B cell (primary cell): ENCODE measurements around the gene GPATCH1. TPM values are rescaled to one million over a fixed set of nuclear protein-coding genes. Genes with fewer than 3 reads are reported as not detected.

Experiments
- ATAC-seq: fragments of 200-7000 bp; cut with Tn5 transposase; one replicate; pipeline ENCODE4 v1.10.0; 2021; ENCODE audit warnings: low read depth, mild to moderate bottlenecking, moderate number of reproducible peaks, moderate library complexity
- CTCF ChIA-PET: fragments of 350-600 bp; sonication (Branson Sonifier 250); formaldehyde crosslinking; loops from one replicate; lab custom pipeline; 2021; ENCODE audit warnings: antibody characterized with exemption, inconsistent platforms; lab: Charles Lee
- POLR2A ChIA-PET: fragments of 350-600 bp; sonication (Branson Sonifier 250); formaldehyde crosslinking; loops from one replicate; lab custom pipeline; 2021; ENCODE audit warnings: antibody characterized with exemption; lab: Charles Lee
- DNase-seq: peaks from one replicate; pipeline ENCODE4 v3.0.0; 2013
- H2AFZ ChIP-seq: 2 replicates; pipeline ENCODE4 v1.6.1; 2012; ENCODE audit warnings: mild to moderate bottlenecking, low read depth, low read length; ENCODE audit not compliant: insufficient read depth, poor library complexity, severe bottlenecking
- H3K27ac ChIP-seq, 2 donors: 1 replicate in 1 of 2; 2 replicates in 1 of 2; pipeline ENCODE4 v1.5.1; 2012 to 2013; ENCODE audit warnings: low read length in 2 of 2, mild to moderate bottlenecking in 2 of 2, moderate library complexity in 1 of 2
- H3K27me3 ChIP-seq, 4 experiments: fragments of 200-600 bp in 1 of 4; sonication (generic) in 1 of 4; replicated peaks in 1 of 4; 1 replicate in 2 of 4; 2 replicates in 2 of 4; pipeline versions ENCODE4 v1.6.1 to v1.7.0; 2013 to 2016; ENCODE audit warnings: low read length in 3 of 4, mild to moderate bottlenecking in 2 of 4, mixed read lengths in 1 of 4, moderate library complexity in 1 of 4; ENCODE audit not compliant: insufficient read depth in 4 of 4, control insufficient read depth in 3 of 4; ENCODE audit errors: control extremely low read depth in 1 of 4
- H3K36me3 ChIP-seq, 2 experiments: replicated peaks in 1 of 2; 1 replicate in 1 of 2; 2 replicates in 1 of 2; pipeline versions ENCODE4 v1.6.1 to v1.7.1; 2013; ENCODE audit warnings: low read length in 1 of 2; ENCODE audit not compliant: insufficient read depth in 2 of 2, control insufficient read depth in 1 of 2; ENCODE audit errors: control extremely low read depth in 1 of 2, extremely low read depth in 1 of 2
- H3K4me1 ChIP-seq, 2 donors: fragments of 200-600 bp in 1 of 2; sonication (generic) in 1 of 2; 1 replicate in 1 of 2; 2 replicates in 1 of 2; pipeline versions ENCODE4 v1.5.1 to v1.6.1; 2013 to 2017; ENCODE audit warnings: low read length in 2 of 2; ENCODE audit not compliant: control insufficient read depth in 2 of 2, insufficient read depth in 2 of 2
- H3K4me2 ChIP-seq: replicated peaks from 2 replicates; pipeline ENCODE3; 2012; ENCODE audit warnings: mild to moderate bottlenecking, low read depth, low read length; ENCODE audit not compliant: poor library complexity, severe bottlenecking
- H3K4me3 ChIP-seq, 5 experiments: fragments of 200-600 bp in 1 of 5; sonication (generic) in 1 of 5; 1 replicate in 3 of 5; 2 replicates in 2 of 5; pipeline versions ENCODE4 v1.5.1 to v1.7.0; 2011 to 2016; ENCODE audit warnings: low read length in 4 of 5, mild to moderate bottlenecking in 4 of 5, low read depth in 2 of 5, control low read depth in 1 of 5, moderate library complexity in 1 of 5; ENCODE audit not compliant: insufficient read depth in 1 of 5; ENCODE audit errors: control extremely low read depth in 1 of 5, extremely low read depth in 1 of 5
- H3K79me2 ChIP-seq: fragments of 200-600 bp; sonication (generic); one replicate; pipeline ENCODE4 v1.6.0; 2016; ENCODE audit warnings: low read length; ENCODE audit not compliant: control insufficient read depth, insufficient read depth
- H3K9ac ChIP-seq: fragments of 200-600 bp; sonication (generic); 2 replicates; pipeline ENCODE4 v1.6.1; 2017; ENCODE audit warnings: mild to moderate bottlenecking, low read length, moderate library complexity
- H3K9me3 ChIP-seq, 3 donors: one replicate each; pipeline versions ENCODE4 v1.6.1 to v1.7.1; 2013; ENCODE audit warnings: low read length in 2 of 3; ENCODE audit not compliant: control insufficient read depth in 2 of 3, insufficient read depth in 1 of 3; ENCODE audit errors: control extremely low read depth in 1 of 3
- H4K20me1 ChIP-seq: 2 replicates; pipeline ENCODE4 v1.6.0; 2012; ENCODE audit warnings: mild to moderate bottlenecking, low read length; ENCODE audit not compliant: insufficient read depth, control insufficient read depth, poor library complexity, severe bottlenecking
- H3K27ac Mint-ChIP-seq: one replicate; pipeline ENCODE4 v1.8.0; 2021; ENCODE audit warnings: mixed read lengths
- H3K27me3 Mint-ChIP-seq: one replicate; pipeline ENCODE4 v1.8.0; 2021; ENCODE audit warnings: mixed read lengths
- H3K4me1 Mint-ChIP-seq: one replicate; pipeline ENCODE4 v1.8.0; 2021; ENCODE audit warnings: mixed read lengths
- H3K4me3 Mint-ChIP-seq: one replicate; pipeline ENCODE4 v1.8.0; 2021; ENCODE audit warnings: mixed read lengths
- H3K9me3 Mint-ChIP-seq: one replicate; pipeline ENCODE4 v1.8.0; 2022; ENCODE audit warnings: mixed read lengths; ENCODE audit not compliant: insufficient read depth
- EZH2 ChIP-seq: IDR thresholded peaks from 2 replicates; pipeline ENCODE4 v1.6.1; 2012; ENCODE audit warnings: borderline replicate concordance, low read depth, mild to moderate bottlenecking, moderate library complexity, low read length; ENCODE audit not compliant: insufficient read depth, poor library complexity, severe bottlenecking
- WGBS: methylation state at CpG from one replicate; pipeline ENCODE4 v1.1.5; 2013; ENCODE audit warnings: missing lambda C conversion rate; ENCODE audit not compliant: insufficient coverage; 5-methylcytosine and 5-hydroxymethylcytosine counted together
- intact Hi-C: fragments of 100-400 bp; cut with micrococcal nuclease; formaldehyde crosslinking; loops from one replicate; pipeline ENCODE4 v1.10.0; 2022
- polyA plus RNA-seq: library from polyadenylated mRNA; depleted of rRNA; stranded (reverse); fragments of >200 nt; gene quantifications from 2 replicates; pipeline ENCODE4 v1.2.3, GENCODE V29; 2012
- total RNA-seq, 2 donors: library from RNA; stranded (reverse); fragments of 120-200 nt in 1 of 2; gene quantifications; 1 replicate in 1 of 2; 2 replicates in 1 of 2; pipeline versions ENCODE4 v1.2.3 to v1.2.4, GENCODE V29; 2013 to 2022
- TF ChIP-seq, protein P1 (sequence below): fragments of 200-600 bp; IDR thresholded peaks from one replicate; pipeline ENCODE4 v1.8.0; 2022; ENCODE audit warnings: antibody characterized with exemption, mild to moderate bottlenecking

GPATCH1 gene
- total and polyA plus RNA-seq, 2 donors (not counting 1 experiment from before 2014, with no cell fraction given) = 9.9 to 14.6 TPM

DNA sequence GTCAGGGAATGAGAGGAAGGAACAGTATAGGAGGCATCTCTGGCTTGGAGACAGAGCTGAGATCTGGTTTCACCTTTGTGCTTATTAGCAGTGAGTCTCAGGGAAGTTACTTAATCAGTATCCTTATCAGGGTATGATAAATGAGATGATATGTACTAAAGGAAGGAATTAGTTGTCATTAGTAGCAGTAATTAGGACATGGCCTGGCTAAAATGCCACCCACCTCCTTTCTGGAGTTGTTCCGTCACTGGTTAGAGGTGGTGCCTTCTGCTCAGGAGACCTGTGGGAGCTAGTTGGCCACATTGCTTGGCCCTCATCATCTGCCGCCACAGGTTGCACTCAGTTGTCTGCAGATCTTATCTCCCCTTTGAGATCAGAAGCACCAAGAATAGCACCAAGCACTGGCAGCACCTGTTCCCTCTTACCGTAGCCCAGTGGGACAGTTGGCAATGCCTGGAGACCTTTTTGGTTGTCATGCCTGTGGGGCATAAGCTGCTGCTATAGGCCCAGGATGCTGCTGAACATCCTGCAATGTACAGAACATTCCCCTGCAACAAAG is 4.7 kb downstream of the GPATCH1 start:
- CTCF ChIA-PET = interaction anchor here (1.2 kb wide), 1 partner anchor 40 kb away, joined by 4 read pairs; no protein-coding TSS in a partner anchor
- H3K27ac ChIP-seq = no peak overlapping the region
- Mint-ChIP-seq H3K27ac (no peak overlapping the region), H3K9me3 (no peaks in the 10 kb centered on the region), H3K27me3 (no peaks in the 10 kb centered on the region), H3K4me3 (no peak overlapping the region), H3K4me1 (peaks cover 17% of the 10 kb centered on the region)
- H3K9ac ChIP-seq = no peak overlapping the region
- peaks cover 7 to 23% of the 10 kb centered on the region in 2 experiments for H3K36me3 ChIP-seq
- 100% methylated on average over 3 of the region's 3 CpGs for WGBS
- no peaks in the 10 kb centered on the region for H3K9me3 ChIP-seq
- ATAC-seq (no peak), DNase-seq (no peak)
- peaks cover 9 to 15% of the 10 kb centered on the region in 2 donors for H3K4me1 ChIP-seq
- no peak overlapping the region for H3K4me2 ChIP-seq
- no peak overlapping the region for H2AFZ ChIP-seq
- intact Hi-C loops = loop anchor here (10.0 kb wide), 1 partner anchor 411 kb away; the partner anchor contains the start of genes ANKRD27 and RGS9BP
- TF ChIP-seq EZH2 = no peak
- TF ChIP-seq, protein P1, sequence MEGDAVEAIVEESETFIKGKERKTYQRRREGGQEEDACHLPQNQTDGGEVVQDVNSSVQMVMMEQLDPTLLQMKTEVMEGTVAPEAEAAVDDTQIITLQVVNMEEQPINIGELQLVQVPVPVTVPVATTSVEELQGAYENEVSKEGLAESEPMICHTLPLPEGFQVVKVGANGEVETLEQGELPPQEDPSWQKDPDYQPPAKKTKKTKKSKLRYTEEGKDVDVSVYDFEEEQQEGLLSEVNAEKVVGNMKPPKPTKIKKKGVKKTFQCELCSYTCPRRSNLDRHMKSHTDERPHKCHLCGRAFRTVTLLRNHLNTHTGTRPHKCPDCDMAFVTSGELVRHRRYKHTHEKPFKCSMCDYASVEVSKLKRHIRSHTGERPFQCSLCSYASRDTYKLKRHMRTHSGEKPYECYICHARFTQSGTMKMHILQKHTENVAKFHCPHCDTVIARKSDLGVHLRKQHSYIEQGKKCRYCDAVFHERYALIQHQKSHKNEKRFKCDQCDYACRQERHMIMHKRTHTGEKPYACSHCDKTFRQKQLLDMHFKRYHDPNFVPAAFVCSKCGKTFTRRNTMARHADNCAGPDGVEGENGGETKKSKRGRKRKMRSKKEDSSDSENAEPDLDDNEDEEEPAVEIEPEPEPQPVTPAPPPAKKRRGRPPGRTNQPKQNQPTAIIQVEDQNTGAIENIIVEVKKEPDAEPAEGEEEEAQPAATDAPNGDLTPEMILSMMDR = no peak
- H3K4me3 ChIP-seq = no peak overlapping the region
- POLR2A ChIA-PET = no interaction called here
- H3K27me3 ChIP-seq = no peaks in the 10 kb centered on the region
- H3K79me2 ChIP-seq = peaks cover 25% of the 10 kb centered on the region
- H4K20me1 ChIP-seq = no peaks in the 10 kb centered on the region

DNA sequence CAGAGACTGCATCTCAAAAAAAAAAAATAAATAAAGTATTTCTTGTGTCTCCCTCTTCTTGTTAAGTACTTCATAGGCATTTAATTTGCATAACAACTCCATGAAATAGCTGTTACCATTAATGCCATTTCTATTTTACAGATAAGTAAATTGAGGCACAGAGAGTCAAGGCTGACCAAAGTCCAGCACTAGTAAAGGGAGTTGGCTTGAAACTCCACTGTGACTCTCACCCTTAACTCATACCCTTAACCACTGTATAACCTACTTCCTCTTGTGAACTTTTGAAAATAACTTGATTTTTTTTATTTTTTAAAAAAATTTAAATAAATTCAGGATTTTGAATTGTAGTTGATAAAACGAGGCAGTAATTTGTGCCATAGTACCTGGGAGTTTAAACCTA is 6.0 kb downstream of the GPATCH1 start:
- ATAC-seq = no peak
- Mint-ChIP-seq H3K4me3 (no peak overlapping the region), H3K27ac (no peak overlapping the region), H3K4me1 (peaks cover 4% of the 10 kb centered on the region), H3K27me3 (no peaks in the 10 kb centered on the region), H3K9me3 (no peaks in the 10 kb centered on the region)
- Histone ChIP-seq H3K4me1 (peaks cover 4 to 7% of the 10 kb centered on the region in 2 donors), H3K79me2 (peaks cover 12% of the 10 kb centered on the region), H3K27me3 (no peaks in the 10 kb centered on the region), H3K27ac (no peak overlapping the region), H2AFZ (no peak overlapping the region), H4K20me1 (no peaks in the 10 kb centered on the region), H3K4me2 (no peak overlapping the region), H3K36me3 (peaks cover 12 to 33% of the 10 kb centered on the region in 2 experiments), H3K9me3 (no peaks in the 10 kb centered on the region), H3K4me3 (no peak overlapping the region), H3K9ac (no peak overlapping the region)
- WGBS = no CpG with 5 or more reads among the region's 1 CpG
- no peak for DNase-seq
- intact Hi-C loops = loop anchor here (10.0 kb wide), 1 partner anchor 412 kb away; the partner anchor contains the start of genes ANKRD27 and RGS9BP
- CTCF ChIA-PET = interaction anchor here (0.7 kb wide), 1 partner anchor 9 kb away, joined by 5 read pairs; no protein-coding TSS in a partner anchor
- POLR2A ChIA-PET = no interaction called here
- TF ChIP-seq, protein P1 = no peak
- TF ChIP-seq EZH2 = no peak
